Loucy (cell line): ENCODE measurements around the gene JOSD1.

Experiments
- H2AFZ ChIP-seq: fragments of 200-600 bp; sonication (generic); 2 replicates; pipeline ENCODE4 v1.6.0; 2016; ENCODE audit warnings: antibody characterized with exemption, mild to moderate bottlenecking, low read length, moderate library complexity
- H3F3A ChIP-seq: fragments of 200-600 bp; 2 replicates; pipeline ENCODE4 v1.6.0; 2016; ENCODE audit warnings: antibody characterized with exemption, low read depth, mild to moderate bottlenecking
- H3K27me3 ChIP-seq: fragments of 200-600 bp; sonication (generic); 2 replicates; pipeline ENCODE4 v1.6.1; 2014; ENCODE audit warnings: low read length, mild to moderate bottlenecking; ENCODE audit not compliant: insufficient read depth, poor library complexity, severe bottlenecking
- H3K36me3 ChIP-seq: fragments of 200-600 bp; sonication (generic); 2 replicates; pipeline ENCODE4 v1.6.1; 2016; ENCODE audit warnings: low read length; ENCODE audit not compliant: insufficient read depth
- H3K4me1 ChIP-seq: fragments of 200-600 bp; sonication (generic); 2 replicates; pipeline ENCODE4 v1.5.1; 2014; ENCODE audit warnings: low read length, mild to moderate bottlenecking; ENCODE audit not compliant: insufficient read depth, poor library complexity, severe bottlenecking
- H3K4me2 ChIP-seq: fragments of 200-600 bp; sonication (generic); 2 replicates; pipeline ENCODE4 v1.6.0; 2014; ENCODE audit warnings: antibody characterized with exemption, low read length, low read depth, mild to moderate bottlenecking; ENCODE audit not compliant: poor library complexity, severe bottlenecking
- H3K4me3 ChIP-seq: fragments of 200-600 bp; sonication (generic); 2 replicates; pipeline ENCODE4 v1.5.1; 2014; ENCODE audit warnings: low read length, mild to moderate bottlenecking, mixed read lengths; ENCODE audit not compliant: poor library complexity, severe bottlenecking
- H3K79me2 ChIP-seq: fragments of 200-600 bp; sonication (generic); 2 replicates; pipeline ENCODE4 v1.6.1; 2014; ENCODE audit warnings: low read length; ENCODE audit not compliant: insufficient read depth
- H3K9ac ChIP-seq: fragments of 200-600 bp; sonication (generic); 2 replicates; pipeline ENCODE4 v1.6.0; 2014; ENCODE audit warnings: mild to moderate bottlenecking, low read depth, low read length, moderate library complexity; ENCODE audit not compliant: poor library complexity, severe bottlenecking
- H3K9me2 ChIP-seq: fragments of 200-600 bp; sonication (generic); replicated peaks from 2 replicates; pipeline ENCODE4 v1.6.1; 2016; ENCODE audit warnings: low read depth, low read length, mixed read lengths
- H3K9me3 ChIP-seq: fragments of 200-600 bp; sonication (generic); 2 replicates; pipeline ENCODE4 v1.6.1; 2014; ENCODE audit warnings: mild to moderate bottlenecking, antibody characterized with exemption, low read length, low read depth; ENCODE audit not compliant: insufficient read depth
- H4K20me1 ChIP-seq: fragments of 200-600 bp; sonication (generic); 2 replicates; pipeline ENCODE4 v1.6.0; 2014; ENCODE audit warnings: antibody characterized with exemption, low read length, mild to moderate bottlenecking; ENCODE audit not compliant: insufficient read depth, poor library complexity, severe bottlenecking
- CTCF ChIP-seq: fragments of 200-600 bp; sonication (generic); conservative IDR thresholded peaks from 2 replicates; pipeline ENCODE4 v1.5.1; 2014; ENCODE audit warnings: mild to moderate bottlenecking, antibody characterized with exemption, low read length
- EZH2phosphoT487 ChIP-seq: fragments of 200-600 bp; IDR thresholded peaks from 2 replicates; pipeline ENCODE4 v1.6.1; 2018; ENCODE audit warnings: antibody characterized with exemption, mild to moderate bottlenecking, moderate library complexity, borderline replicate concordance

JOSD1 gene

GRCh38 chr22:38715852-38716251, 15.1 kb upstream of the JOSD1 start:
- Histone ChIP-seq H3K36me3 (peaks cover 48% of the 10 kb centered on the region; the same call in 1 of the 2 replicates), H3K27me3 (no peaks in the 10 kb centered on the region), H4K20me1 (peaks cover 42% of the 10 kb centered on the region), H3K4me1 (peaks cover 34% of the 10 kb centered on the region), H3K9ac (no peak overlapping the region), H3K9me2 (no peaks in the 10 kb centered on the region), H3K9me3 (no peaks in the 10 kb centered on the region), H3K4me2 (no peak overlapping the region), H3K4me3 (no peak overlapping the region), H3K79me2 (peaks cover 56% of the 10 kb centered on the region), H2AFZ (no peak overlapping the region), H3F3A (no peaks in the 10 kb centered on the region)
- no peak for TF ChIP-seq CTCF
- TF ChIP-seq EZH2phosphoT487: no peak

DNA sequence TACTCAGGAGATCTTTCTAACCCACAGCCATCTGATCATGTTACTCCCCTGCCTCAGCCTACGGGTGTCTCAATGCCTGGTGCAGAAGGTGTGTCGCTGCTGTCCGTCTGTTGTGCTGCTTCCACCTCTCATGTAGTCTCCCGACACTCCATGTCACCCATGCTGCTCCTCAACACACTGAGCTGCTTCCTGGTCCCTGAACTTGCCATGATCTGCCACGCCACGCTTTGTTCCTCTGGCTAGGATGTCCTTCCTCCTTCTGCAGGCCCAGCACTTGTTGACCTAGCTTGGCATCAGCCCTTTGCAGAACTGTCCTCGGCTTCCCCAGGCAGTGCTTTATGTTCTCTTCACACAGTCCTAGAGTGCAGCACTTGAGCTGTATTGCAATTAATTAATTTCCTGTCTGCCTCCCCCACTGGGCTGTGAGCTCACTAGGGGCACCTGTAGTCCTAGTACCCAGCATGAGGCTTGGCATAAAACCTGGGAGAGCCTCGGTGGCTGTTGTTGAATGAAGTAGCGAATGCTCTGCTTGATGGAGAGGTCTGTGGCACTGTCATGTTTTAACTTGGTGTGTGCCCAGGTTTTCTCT, 14.5 kb upstream of the JOSD1 start:
- Histone ChIP-seq H3K79me2 (peaks cover 62% of the 10 kb centered on the region), H2AFZ (no peak overlapping the region), H3K4me2 (peak overlapping the region; percentile 25), H4K20me1 (peaks cover 48% of the 10 kb centered on the region), H3K9me2 (no peaks in the 10 kb centered on the region), H3K9ac (no peak overlapping the region), H3K4me3 (no peak overlapping the region), H3K27me3 (no peaks in the 10 kb centered on the region), H3F3A (no peaks in the 10 kb centered on the region), H3K36me3 (peaks cover 48% of the 10 kb centered on the region; the same call in 1 of the 2 replicates), H3K9me3 (no peaks in the 10 kb centered on the region), H3K4me1 (peaks cover 38% of the 10 kb centered on the region)
- TF ChIP-seq CTCF (no peak), EZH2phosphoT487 (no peak)

GRCh38 chr22:38713921-38714320, 13.2 kb upstream of the JOSD1 start:
- Histone ChIP-seq H3K79me2 (peaks cover 75% of the 10 kb centered on the region), H3K27me3 (no peaks in the 10 kb centered on the region), H3K9me2 (no peaks in the 10 kb centered on the region), H3K9ac (peak overlapping the region; percentile 15), H3K4me1 (peaks cover 50% of the 10 kb centered on the region), H3F3A (no peaks in the 10 kb centered on the region), H3K4me2 (peak overlapping the region; percentile 39), H3K9me3 (no peaks in the 10 kb centered on the region), H2AFZ (no peak overlapping the region), H4K20me1 (peaks cover 61% of the 10 kb centered on the region), H3K4me3 (peak overlapping the region; percentile 13), H3K36me3 (peaks cover 40% of the 10 kb centered on the region; the same call in 1 of the 2 replicates)
- TF ChIP-seq EZH2phosphoT487 (no peak), CTCF (no peak)
